ENCODE data around the gene FAU.

The FAU gene

DNA sequence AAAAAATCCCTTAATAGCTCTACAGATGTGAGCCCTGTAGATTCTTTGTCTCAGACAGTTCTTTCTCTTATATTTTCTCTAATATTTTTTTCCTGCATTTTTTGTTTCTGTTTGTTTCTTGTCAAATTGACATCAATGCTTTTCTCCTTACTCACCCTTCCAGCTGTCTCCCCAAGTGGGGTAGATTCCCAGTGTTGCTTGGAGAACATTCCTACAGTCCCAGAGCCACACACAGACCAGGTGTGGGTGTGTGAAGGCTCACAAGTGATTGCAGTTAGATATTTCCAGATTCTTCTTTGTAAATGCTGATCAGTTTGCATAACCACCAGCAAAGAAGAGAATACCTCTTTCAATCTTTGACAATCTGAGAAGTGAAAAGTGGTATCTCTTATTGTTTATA is 18.5 kb downstream of the FAU start:
- DNase-seq (ENCODE audit: low read depth, low spot score): no peak
- no peak overlapping the region for H3K4me3 ChIP-seq (ENCODE audit: low read length)
- peaks cover 12% of the 10 kb centered on the region; the same call in 1 of the 2 replicates for H3K36me3 ChIP-seq (ENCODE audit: control insufficient read depth, insufficient read depth, low read length)
- H3K27me3 ChIP-seq (ENCODE audit: control insufficient read depth, insufficient read depth, low read length): no peaks in the 10 kb centered on the region
- H3K9me3 ChIP-seq (ENCODE audit: control insufficient read depth, insufficient read depth, low read length): no peaks in the 10 kb centered on the region
- no peak overlapping the region for H3K27ac ChIP-seq (ENCODE audit: low read length)
- H3K4me1 ChIP-seq (ENCODE audit: control insufficient read depth, insufficient read depth, low read length): no peaks in the 10 kb centered on the region

DNA sequence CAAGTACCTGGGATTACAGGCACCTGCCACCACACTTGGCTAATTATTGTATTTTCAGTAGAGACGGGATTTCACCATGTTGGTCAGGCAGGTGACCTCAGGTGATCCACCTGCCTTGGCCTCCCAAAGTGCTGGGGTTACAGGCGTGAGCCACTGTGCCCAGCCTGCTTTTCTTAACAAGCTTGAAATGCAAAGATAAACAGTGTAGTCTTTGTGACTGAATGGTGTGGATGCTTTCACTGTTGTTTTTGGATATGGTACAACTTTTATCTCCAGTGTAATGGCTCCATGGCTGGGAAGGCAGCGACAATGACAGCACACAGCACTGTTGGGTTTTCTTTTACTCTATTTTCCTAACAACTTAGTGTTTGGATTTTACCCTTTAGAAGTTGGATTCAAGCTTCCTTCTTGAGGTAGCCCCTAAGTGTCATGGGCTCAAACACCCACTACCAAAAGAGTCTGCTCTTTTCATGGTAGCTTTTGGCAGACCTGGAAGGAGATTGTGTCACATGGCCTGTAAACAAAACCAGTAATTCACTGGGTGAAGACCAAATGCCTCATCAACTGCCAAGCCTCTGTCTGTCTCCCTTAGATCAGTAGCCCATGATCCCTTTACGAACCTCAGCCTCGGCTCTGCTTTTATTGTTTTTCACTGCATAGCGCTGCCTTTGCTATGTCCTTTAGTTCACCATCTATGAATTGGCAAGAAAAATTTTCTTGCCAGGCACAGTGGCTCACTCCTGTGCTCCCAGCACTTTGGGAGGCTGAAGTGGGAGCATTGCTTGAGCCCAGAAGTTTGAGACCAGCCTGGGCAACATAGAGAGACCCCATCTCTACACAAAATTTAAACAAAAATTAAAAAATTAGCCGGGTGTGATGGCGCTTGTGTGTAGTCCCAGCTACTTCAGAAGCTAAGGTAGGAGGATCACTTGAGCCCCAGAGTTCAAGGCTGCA is 19.5 kb downstream of the FAU start:
- Histone ChIP-seq H3K36me3 (ENCODE audit: control insufficient read depth, insufficient read depth, low read length) (peaks cover 1% of the 10 kb centered on the region), H3K4me3 (ENCODE audit: low read length) (no peak overlapping the region), H3K4me1 (ENCODE audit: control insufficient read depth, insufficient read depth, low read length) (no peaks in the 10 kb centered on the region), H3K9me3 (ENCODE audit: control insufficient read depth, insufficient read depth, low read length) (no peaks in the 10 kb centered on the region), H3K27ac (ENCODE audit: low read length) (no peak overlapping the region), H3K27me3 (ENCODE audit: control insufficient read depth, insufficient read depth, low read length) (no peaks in the 10 kb centered on the region)
- WGBS (ENCODE audit: insufficient coverage, insufficient read length): no CpG with 5 or more reads among the region's 8 CpGs
- no peak for DNase-seq (ENCODE audit: low read depth, low spot score)

DNA sequence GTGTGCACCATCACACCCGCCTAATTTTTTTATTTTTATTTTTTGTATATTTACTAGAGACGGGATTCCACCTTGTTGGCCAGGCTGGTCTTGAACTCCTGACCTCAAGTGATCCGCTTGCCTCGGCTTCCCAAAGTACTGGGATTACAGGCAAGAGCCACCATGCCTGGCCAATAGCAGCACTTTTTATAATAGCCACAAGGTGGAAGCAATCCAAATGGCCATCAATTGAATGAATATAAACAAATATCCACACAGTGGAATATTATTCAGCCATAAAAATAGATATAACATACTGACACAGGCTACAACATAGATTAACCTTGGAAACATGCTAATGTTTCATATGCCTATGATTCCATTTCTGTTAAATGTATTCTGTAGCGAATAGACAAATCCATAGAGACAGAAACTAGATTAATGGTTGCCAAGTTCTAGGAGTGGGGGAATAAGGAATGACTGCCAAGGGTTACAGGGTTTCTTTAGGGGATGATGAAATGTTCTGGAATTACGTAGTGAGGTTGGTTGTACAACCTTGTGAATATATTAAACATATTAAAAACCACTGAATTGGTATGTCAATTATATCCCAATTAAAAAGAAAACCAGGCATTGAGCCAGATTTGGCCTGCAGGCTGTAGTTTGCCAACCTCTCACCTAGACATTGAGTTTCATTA is 21.1 kb downstream of the FAU start:
- no peaks in the 10 kb centered on the region; the same call in 1 of the 2 replicates for H3K36me3 ChIP-seq (ENCODE audit: control insufficient read depth, insufficient read depth, low read length)
- no peaks in the 10 kb centered on the region; the same call in 1 of the 2 replicates for H3K4me1 ChIP-seq (ENCODE audit: control insufficient read depth, insufficient read depth, low read length)
- no peak overlapping the region for H3K4me3 ChIP-seq (ENCODE audit: low read length)
- H3K27ac ChIP-seq (ENCODE audit: low read length): no peak overlapping the region
- no peak for DNase-seq (ENCODE audit: low read depth, low spot score)
- WGBS (ENCODE audit: insufficient coverage, insufficient read length): no CpG with 5 or more reads among the region's 6 CpGs
- H3K9me3 ChIP-seq (ENCODE audit: control insufficient read depth, insufficient read depth, low read length): no peaks in the 10 kb centered on the region
- no peaks in the 10 kb centered on the region for H3K27me3 ChIP-seq (ENCODE audit: control insufficient read depth, insufficient read depth, low read length)

DNA sequence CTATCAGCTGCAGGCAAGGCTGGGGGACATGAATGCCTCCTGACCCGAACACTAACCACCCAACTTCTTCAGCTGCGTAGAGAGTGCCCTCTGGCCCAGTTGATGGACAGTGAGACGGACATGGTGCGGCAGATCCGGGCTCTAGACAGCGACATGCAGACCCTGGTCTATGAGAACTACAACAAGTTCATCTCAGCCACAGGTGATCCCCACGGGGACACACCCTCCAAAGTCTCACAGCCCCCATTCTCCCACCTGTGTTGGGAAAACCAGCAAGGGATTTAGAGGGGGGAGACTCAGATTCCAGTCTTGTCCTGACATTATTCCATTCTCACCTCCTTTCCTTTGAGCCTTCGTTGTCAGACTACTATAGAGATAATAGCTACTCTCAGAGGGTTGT is 25.0 kb downstream of the FAU start:
- Histone ChIP-seq H3K9me3 (ENCODE audit: control insufficient read depth, insufficient read depth, low read length) (no peaks in the 10 kb centered on the region), H3K36me3 (ENCODE audit: control insufficient read depth, insufficient read depth, low read length) (no peaks in the 10 kb centered on the region; the same call in 1 of the 2 replicates), H3K4me3 (ENCODE audit: low read length) (no peak overlapping the region; the same call in 1 of the 2 replicates), H3K27ac (ENCODE audit: low read length) (no peak overlapping the region), H3K4me1 (ENCODE audit: control insufficient read depth, insufficient read depth, low read length) (no peaks in the 10 kb centered on the region; the same call in 1 of the 2 replicates), H3K27me3 (ENCODE audit: control insufficient read depth, insufficient read depth, low read length) (no peaks in the 10 kb centered on the region)
- no CpG with 5 or more reads among the region's 8 CpGs for WGBS (ENCODE audit: insufficient coverage, insufficient read length)
- DNase-seq (ENCODE audit: low read depth, low spot score): no peak

DNA sequence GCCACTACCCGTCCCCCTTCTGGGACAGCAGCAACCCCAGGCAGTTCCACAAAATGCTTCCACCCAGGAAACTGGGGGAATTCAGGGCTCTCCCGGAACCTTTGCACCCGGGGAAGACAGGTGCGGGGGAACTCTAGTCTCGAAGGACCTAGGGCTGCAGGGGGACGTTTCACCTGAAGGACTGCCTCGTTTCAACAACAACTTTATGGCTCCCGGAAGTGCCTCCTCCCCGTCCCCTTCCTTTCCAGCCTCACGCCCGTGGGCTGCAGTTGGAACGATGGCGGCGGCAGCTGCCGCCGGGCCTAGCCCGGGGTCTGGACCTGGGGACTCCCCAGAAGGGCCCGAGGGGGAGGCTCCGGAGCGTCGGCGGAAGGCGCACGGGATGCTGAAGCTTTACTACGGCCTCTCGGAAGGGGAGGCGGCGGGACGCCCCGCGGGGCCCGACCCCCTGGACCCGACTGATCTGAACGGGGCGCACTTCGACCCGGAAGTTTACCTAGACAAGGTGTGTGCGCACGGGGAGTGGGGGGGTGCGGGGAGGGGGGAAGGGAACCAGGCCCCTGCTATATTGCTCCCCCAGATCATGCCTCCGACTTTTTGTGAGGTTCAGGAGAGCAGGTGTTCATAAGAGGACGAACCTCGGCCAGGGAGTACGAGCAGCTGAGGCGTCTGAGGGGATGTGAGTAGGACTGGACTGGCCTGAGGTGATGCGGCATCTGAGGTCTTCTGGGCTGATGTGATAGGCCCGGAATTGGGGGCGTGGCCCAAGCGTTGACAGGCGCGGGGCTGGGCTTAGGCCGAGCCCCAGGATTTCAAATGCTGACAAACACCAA is 25.7 kb downstream of the FAU start, which contains the start of gene VPS51:
Gene VPS51, plus strand, starts transcription at position 241 of the 833 bp plus-strand sequence. Its CDS starts 37 bp downstream, at position 278.
- Histone ChIP-seq H3K4me1 (ENCODE audit: control insufficient read depth, insufficient read depth, low read length) (no peaks in the 10 kb centered on the region; the same call in 1 of the 2 replicates), H3K27ac (ENCODE audit: low read length) (no peak within 1 kb of the TSS), H3K36me3 (ENCODE audit: control insufficient read depth, insufficient read depth, low read length) (no peaks in the 10 kb centered on the region; the same call in 1 of the 2 replicates), H3K9me3 (ENCODE audit: control insufficient read depth, insufficient read depth, low read length) (no peaks in the 10 kb centered on the region), H3K4me3 (ENCODE audit: low read length) (peak within 1 kb of the TSS; percentile 75; the same call in 1 of the 2 replicates), H3K27me3 (ENCODE audit: control insufficient read depth, insufficient read depth, low read length) (no peaks in the 10 kb centered on the region)
- DNase-seq (ENCODE audit: low read depth, low spot score): no peak
- no CpG with 5 or more reads among the region's 52 CpGs for WGBS (ENCODE audit: insufficient coverage, insufficient read length)

DNA sequence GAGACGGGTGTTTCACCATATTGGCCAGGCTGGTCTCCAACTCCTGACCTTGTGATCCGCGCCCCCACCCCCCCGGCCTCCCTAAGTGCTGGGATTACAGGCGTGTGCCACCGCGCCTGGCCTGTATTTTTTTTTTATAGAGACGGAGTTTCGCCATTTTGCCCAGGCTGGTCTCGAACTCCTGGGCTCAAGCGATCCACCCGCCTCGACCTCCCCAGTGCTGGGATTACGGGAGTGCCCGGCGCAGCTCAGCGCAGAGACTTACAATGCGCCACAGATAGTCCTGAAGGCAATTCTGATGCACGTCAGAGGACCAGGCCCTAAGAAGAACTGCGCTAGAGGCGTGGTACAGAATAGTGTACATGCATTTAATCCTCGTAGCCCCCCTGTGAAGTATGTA is 26.5 kb downstream of the FAU start:
- Histone ChIP-seq H3K4me3 (ENCODE audit: low read length) (no peak overlapping the region), H3K9me3 (ENCODE audit: control insufficient read depth, insufficient read depth, low read length) (no peaks in the 10 kb centered on the region), H3K27ac (ENCODE audit: low read length) (no peak overlapping the region), H3K4me1 (ENCODE audit: control insufficient read depth, insufficient read depth, low read length) (no peaks in the 10 kb centered on the region; the same call in 1 of the 2 replicates), H3K27me3 (ENCODE audit: control insufficient read depth, insufficient read depth, low read length) (no peaks in the 10 kb centered on the region), H3K36me3 (ENCODE audit: control insufficient read depth, insufficient read depth, low read length) (no peaks in the 10 kb centered on the region; the same call in 1 of the 2 replicates)
- DNase-seq (ENCODE audit: low read depth, low spot score): no peak
- no CpG with 5 or more reads among the region's 22 CpGs for WGBS (ENCODE audit: insufficient coverage, insufficient read length)

DNA sequence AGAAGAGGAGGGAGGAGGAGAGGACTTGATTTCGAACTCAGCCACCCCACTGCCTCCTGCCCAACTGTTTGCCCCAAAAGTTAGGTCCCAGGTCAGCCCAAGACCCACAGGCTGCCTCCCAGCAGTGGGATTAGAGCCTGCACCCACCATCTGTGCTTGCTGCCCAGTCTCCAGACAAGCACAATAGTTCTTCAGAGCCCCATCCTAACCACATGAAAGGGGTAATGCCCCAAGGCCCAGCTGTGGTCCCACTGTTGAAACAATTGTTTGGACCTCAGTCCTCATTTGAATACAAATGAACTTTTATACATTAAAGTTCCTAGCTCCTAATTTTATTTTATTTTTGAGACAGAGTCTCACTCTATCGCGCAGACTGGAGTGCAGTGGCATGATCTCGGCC is 31.3 kb downstream of the FAU start:
- no CpG with 5 or more reads among the region's 4 CpGs for WGBS (ENCODE audit: insufficient coverage, insufficient read length)
- Histone ChIP-seq H3K27ac (ENCODE audit: low read length) (no peak overlapping the region), H3K4me1 (ENCODE audit: control insufficient read depth, insufficient read depth, low read length) (no peaks in the 10 kb centered on the region; the same call in 1 of the 2 replicates), H3K9me3 (ENCODE audit: control insufficient read depth, insufficient read depth, low read length) (no peaks in the 10 kb centered on the region), H3K36me3 (ENCODE audit: control insufficient read depth, insufficient read depth, low read length) (peaks cover 9% of the 10 kb centered on the region; the same call in 1 of the 2 replicates), H3K27me3 (ENCODE audit: control insufficient read depth, insufficient read depth, low read length) (no peaks in the 10 kb centered on the region), H3K4me3 (ENCODE audit: low read length) (no peak overlapping the region)
- no peak for DNase-seq (ENCODE audit: low read depth, low spot score)

DNA sequence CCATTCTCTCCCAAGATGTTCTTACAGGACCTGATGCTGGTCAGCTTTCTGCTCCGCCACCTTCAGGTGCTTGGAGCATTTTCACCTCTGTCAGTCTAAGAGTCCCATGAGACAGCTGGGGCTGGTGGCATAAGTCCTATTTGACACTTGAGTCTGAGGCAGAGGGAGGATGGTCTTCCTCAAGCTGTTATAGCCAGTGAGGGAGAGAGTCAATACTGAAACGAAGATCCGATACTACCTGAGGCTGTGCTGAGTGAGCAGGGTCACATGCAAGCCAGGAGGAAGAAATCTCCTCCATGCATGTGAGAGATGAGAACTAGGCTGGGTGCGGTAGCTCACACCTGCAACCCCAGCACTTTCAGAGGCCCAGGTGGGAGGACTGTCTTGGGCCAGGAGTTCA is 32.3 kb downstream of the FAU start:
- Histone ChIP-seq H3K27me3 (ENCODE audit: control insufficient read depth, insufficient read depth, low read length) (no peaks in the 10 kb centered on the region), H3K4me1 (ENCODE audit: control insufficient read depth, insufficient read depth, low read length) (no peaks in the 10 kb centered on the region), H3K9me3 (ENCODE audit: control insufficient read depth, insufficient read depth, low read length) (no peaks in the 10 kb centered on the region), H3K4me3 (ENCODE audit: low read length) (no peak overlapping the region), H3K27ac (ENCODE audit: low read length) (no peak overlapping the region), H3K36me3 (ENCODE audit: control insufficient read depth, insufficient read depth, low read length) (peaks cover 9% of the 10 kb centered on the region; the same call in 1 of the 2 replicates)
- WGBS (ENCODE audit: insufficient coverage, insufficient read length): no CpG with 5 or more reads among the region's 4 CpGs
- no peak for DNase-seq (ENCODE audit: low read depth, low spot score)

DNA sequence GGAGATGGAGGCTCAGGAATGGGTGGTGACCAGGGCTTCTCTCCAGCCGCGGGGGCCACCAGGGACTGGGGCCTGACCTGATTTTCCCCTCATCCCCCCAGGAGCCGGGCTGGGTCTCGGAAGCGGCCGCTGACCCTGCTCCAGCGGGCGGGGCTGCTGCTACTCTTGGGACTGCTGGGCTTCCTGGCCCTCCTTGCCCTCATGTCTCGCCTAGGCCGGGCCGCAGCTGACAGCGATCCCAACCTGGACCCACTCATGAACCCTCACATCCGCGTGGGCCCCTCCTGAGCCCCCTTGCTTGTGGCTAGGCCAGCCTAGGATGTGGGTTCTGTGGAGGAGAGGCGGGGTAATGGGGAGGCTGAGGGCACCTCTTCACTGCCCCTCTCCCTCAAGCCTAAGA is 34.1 kb downstream of the FAU start:
- no CpG with 5 or more reads among the region's 15 CpGs for WGBS (ENCODE audit: insufficient coverage, insufficient read length)
- no peak for DNase-seq (ENCODE audit: low read depth, low spot score)
- Histone ChIP-seq H3K27ac (ENCODE audit: low read length) (no peak overlapping the region), H3K4me3 (ENCODE audit: low read length) (no peak overlapping the region; the same call in 1 of the 2 replicates), H3K27me3 (ENCODE audit: control insufficient read depth, insufficient read depth, low read length) (no peaks in the 10 kb centered on the region), H3K4me1 (ENCODE audit: control insufficient read depth, insufficient read depth, low read length) (no peaks in the 10 kb centered on the region), H3K36me3 (ENCODE audit: control insufficient read depth, insufficient read depth, low read length) (peaks cover 9% of the 10 kb centered on the region; the same call in 1 of the 2 replicates), H3K9me3 (ENCODE audit: control insufficient read depth, insufficient read depth, low read length) (no peaks in the 10 kb centered on the region)

DNA sequence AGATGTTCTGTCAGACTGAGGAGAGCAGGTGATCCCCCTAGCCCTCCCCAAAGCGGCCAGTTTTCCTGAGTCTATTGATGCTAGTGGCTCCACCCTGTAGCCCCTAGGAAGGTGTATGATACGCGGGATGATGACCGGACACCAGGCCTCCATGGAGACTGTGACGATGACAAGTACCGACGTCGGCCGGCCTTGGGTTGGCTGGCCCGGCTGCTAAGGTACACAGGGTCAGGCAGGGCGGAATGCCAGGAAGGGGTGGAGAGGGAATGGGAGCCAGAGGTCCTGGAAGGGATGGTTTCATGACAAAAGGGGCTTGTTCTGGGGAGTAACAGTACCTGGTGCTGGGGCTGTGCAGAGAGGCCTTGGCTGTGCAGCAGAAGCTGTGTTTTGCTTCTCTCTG is 34.7 kb downstream of the FAU start:
- peaks cover 9% of the 10 kb centered on the region; the same call in 1 of the 2 replicates for H3K36me3 ChIP-seq (ENCODE audit: control insufficient read depth, insufficient read depth, low read length)
- WGBS (ENCODE audit: insufficient coverage, insufficient read length): no CpG with 5 or more reads among the region's 11 CpGs

More for the DNA sequence above, 34.7 kb downstream of the FAU start:
- Histone ChIP-seq H3K4me3 (ENCODE audit: low read length) (no peak overlapping the region), H3K4me1 (ENCODE audit: control insufficient read depth, insufficient read depth, low read length) (no peaks in the 10 kb centered on the region), H3K27me3 (ENCODE audit: control insufficient read depth, insufficient read depth, low read length) (no peaks in the 10 kb centered on the region), H3K9me3 (ENCODE audit: control insufficient read depth, insufficient read depth, low read length) (no peaks in the 10 kb centered on the region), H3K27ac (ENCODE audit: low read length) (no peak overlapping the region)
- no peak for DNase-seq (ENCODE audit: low read depth, low spot score)

Measured in iPS DF 6.9 (cell line).